Mesothelial cell of epicardium (in vitro differentiated cells): ENCODE results near the gene METTL21C. TPM values are rescaled to one million over a fixed set of nuclear protein-coding genes. Genes with fewer than 3 reads are reported as not detected.

Source experiments
- DNase-seq, 2 experiments: peaks; one replicate each; pipeline ENCODE4 v3.0.0; 2021; ENCODE audit warnings: low spot score in 2 of 2; ENCODE audit not compliant: unreplicated experiment in 2 of 2
- H3K27ac Mint-ChIP-seq: 2 replicates; pipeline ENCODE4 v1.8.0; 2021; ENCODE audit warnings: mixed read lengths
- H3K27me3 Mint-ChIP-seq: 2 replicates; pipeline ENCODE4 v1.8.0; 2021; ENCODE audit warnings: low read depth, mixed read lengths
- H3K36me3 Mint-ChIP-seq: 2 replicates; pipeline ENCODE4 v1.8.0; 2021; ENCODE audit warnings: mixed read lengths
- H3K4me1 Mint-ChIP-seq: 2 replicates; pipeline ENCODE4 v1.8.0; 2021; ENCODE audit warnings: mixed read lengths
- H3K4me3 Mint-ChIP-seq: 2 replicates; pipeline ENCODE4 v1.8.0; 2021; ENCODE audit warnings: mild to moderate bottlenecking, moderate library complexity, mixed read lengths
- H3K9me3 Mint-ChIP-seq: 2 replicates; pipeline ENCODE4 v1.8.0; 2021; ENCODE audit warnings: mixed read lengths
- CTCF ChIP-seq: fragments of 200-600 bp; sonication (generic); IDR thresholded peaks from one replicate; pipeline ENCODE4 v1.5.0; 2021; ENCODE audit warnings: antibody characterized with exemption; ENCODE audit not compliant: unreplicated experiment
- total RNA-seq: library from RNA; stranded (reverse); gene quantifications from 3 replicates; pipeline ENCODE4 v1.2.1, GENCODE V29; 2021

The METTL21C gene
- total RNA-seq, 1 donor from 2014 or later, result not detected

DNA sequence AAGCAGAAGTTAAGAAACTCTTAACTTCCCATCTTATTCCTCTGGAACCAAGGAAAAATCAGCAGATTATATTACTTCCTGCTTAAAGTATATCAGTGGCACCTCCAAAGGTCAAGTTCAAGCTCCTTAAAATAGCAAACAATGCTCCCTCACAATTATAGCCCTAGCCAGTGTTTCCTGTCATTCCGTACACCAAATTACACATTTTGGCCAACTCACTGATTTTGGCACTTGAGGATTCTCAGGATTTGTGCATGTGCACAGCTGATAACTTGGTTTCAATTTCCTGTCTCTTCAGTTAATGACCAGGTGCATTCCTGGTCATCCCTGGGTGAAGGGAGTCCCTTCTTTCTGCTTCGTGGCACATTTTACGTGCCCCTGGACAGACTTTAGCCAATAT lies 56.1 kb downstream of the METTL21C start:
- no peak for TF ChIP-seq CTCF
- H3K27me3 Mint-ChIP-seq, result no peaks in the 10 kb centered on the region
- no peak overlapping the region for H3K27ac Mint-ChIP-seq
- H3K4me1 Mint-ChIP-seq, result no peaks in the 10 kb centered on the region
- DNase-seq, result no peak
- H3K4me3 Mint-ChIP-seq, result no peak overlapping the region
- no peaks in the 10 kb centered on the region for H3K9me3 Mint-ChIP-seq
- H3K36me3 Mint-ChIP-seq, result peaks cover 49% of the 10 kb centered on the region

Other genes with a start within 250 kb of the METTL21C start
- 44.6 to 54.2 TPM (median 45.4 TPM) in 3 replicates for gene TPP2, start 98.1 kb downstream of the METTL21C start, total RNA-seq
- 7.8 to 8.6 TPM (median 8.1 TPM) in 3 replicates for gene TEX30, start 78.7 kb upstream of the METTL21C start, total RNA-seq
- gene POGLUT2, start 103.9 kb upstream of the METTL21C start, total RNA-seq, result 22.0 to 23.2 TPM (median 22.7 TPM) in 3 replicates
- 34.9 to 39.2 TPM (median 36.7 TPM) in 3 replicates for gene BIVM, start 104.1 kb upstream of the METTL21C start, total RNA-seq
- gene ERCC5, start 151.0 kb upstream of the METTL21C start, total RNA-seq, result 45.0 to 51.1 TPM (median 46.6 TPM) in 3 replicates